ENCODE data around the gene HK1. TPM values are rescaled to one million over a fixed set of nuclear protein-coding genes. Genes with fewer than 3 reads are reported as not detected.
A peak's percentile ranks its signal among the peaks of the same experiment; 100 is the strongest.
"Not testable (repeated sequence)": the region's sequence is repeated elsewhere in the genome, so short reads cannot be mapped to it uniquely, and the experiment has no call there.

The HK1 gene
- total RNA-seq, 2 experiments from 2014 or later = 258 to 261 TPM

DNA sequence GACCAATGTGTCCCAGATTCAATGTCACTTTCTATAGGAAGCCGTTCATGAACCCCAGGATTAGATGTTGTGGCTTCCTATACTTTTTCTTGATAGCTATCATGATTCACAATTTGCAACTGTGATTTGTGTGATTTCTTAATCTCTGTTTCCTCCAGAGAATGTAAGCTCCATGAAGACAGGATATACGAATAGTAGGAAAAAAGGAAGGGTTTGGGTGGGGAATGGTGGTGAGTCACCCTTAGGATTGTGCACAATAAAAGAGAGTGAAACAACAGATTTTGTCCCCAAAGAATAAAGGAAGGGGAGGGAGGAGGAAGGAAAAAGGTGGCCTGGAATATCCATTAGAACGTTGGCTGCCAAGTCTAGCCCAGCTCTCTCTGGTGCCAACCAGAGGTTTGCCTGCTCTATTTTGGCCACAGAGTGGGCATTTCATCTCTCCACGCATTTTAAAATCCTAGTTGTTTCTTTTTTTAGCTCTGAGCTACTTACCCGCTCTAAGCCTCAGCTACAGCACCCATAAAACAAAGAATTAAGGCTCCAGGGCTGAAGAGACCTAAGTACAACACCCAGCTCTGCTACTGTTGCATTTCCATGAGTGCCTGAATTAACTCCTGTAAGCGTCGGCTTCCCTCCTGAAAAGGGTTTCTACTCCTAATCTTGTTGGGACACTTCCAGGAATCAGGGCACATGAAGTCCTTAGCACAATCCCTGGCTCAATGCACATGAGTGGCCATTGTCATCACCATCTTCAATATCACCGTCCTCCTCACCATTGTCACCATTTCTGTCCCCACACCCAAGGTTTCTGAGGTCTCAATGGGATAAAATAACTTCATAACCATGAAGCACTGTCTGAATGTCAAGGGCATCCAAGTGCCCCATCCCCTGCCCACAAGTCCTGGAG lies 3.5 kb downstream of the HK1 start:
- H3K27ac Mint-ChIP-seq = no peak overlapping the region
- no peak for ATAC-seq
- POLR2A ChIA-PET = no interaction called here
- no peaks in the 10 kb centered on the region for H3K9me3 Mint-ChIP-seq (ENCODE audit: low read depth)
- no peaks in the 10 kb centered on the region for H3K27me3 Mint-ChIP-seq
- H3K4me3 Mint-ChIP-seq = no peak overlapping the region
- no peak for DNase-seq
- H3K36me3 Mint-ChIP-seq (ENCODE audit: low read depth) = no peaks in the 10 kb centered on the region
- H3K4me1 Mint-ChIP-seq = no peaks in the 10 kb centered on the region
- intact Hi-C loops (cut with DNase I, micrococcal nuclease) = no loop called here
- CTCF ChIA-PET = interaction anchor here (0.6 to 1.1 kb wide), 5 partner anchors 64 to 434 kb away, joined by 3 to 5 read pairs (median 4); no protein-coding TSS in a partner anchor

DNA sequence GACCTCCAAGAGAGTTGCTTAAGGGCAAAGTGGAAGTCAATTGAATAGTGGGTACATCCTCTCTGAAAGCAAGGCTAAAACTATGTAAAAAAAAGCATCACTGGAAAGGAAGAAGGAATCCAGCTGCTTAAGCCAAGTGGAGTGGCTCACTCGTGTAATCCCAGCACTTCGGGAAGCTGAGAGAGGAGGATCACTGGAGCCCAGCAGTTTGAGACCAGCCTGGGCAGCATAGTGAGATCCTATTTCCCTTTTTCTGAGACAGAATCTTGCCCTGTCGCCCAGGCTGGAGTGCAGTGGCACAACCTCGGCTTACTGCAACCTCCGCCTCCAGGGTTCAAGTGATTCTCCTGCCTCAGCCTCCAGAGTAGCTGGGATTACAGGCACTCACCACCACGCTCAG lies 6.1 kb downstream of the HK1 start:
- H3K4me1 Mint-ChIP-seq; H3K4me3 Mint-ChIP-seq; H3K27ac Mint-ChIP-seq; H3K36me3 Mint-ChIP-seq (ENCODE audit: low read depth); DNase-seq; H3K9me3 Mint-ChIP-seq (ENCODE audit: low read depth); intact Hi-C loops (cut with DNase I, micrococcal nuclease); H3K27me3 Mint-ChIP-seq; POLR2A ChIA-PET; ATAC-seq: not testable (repeated sequence)
- CTCF ChIA-PET = interaction anchor here (0.6 kb wide), 1 partner anchor 189 kb away, joined by 5 read pairs; no protein-coding TSS in a partner anchor

DNA sequence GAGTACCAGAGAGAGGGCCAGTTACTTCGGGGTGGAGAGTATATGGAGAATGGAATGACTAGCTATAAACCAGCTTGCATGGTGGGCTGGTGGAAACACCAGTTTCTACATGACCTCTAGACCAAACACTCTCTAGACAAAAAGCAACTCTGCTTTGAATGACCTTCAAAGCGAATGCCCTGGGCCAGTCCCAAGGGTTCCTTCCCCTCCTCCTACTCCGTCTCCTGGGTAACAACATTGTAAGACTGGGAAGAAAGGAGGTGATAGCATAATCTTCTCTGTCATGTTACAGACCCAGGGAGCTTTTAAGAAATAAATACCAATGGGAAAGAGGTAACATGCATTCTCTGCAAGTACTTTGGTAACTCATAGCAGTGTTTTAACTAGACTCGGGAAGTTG lies 7.4 kb downstream of the HK1 start:
- Mint-ChIP-seq H3K36me3 (ENCODE audit: low read depth) (no peaks in the 10 kb centered on the region), H3K27ac (no peak overlapping the region), H3K4me1 (no peaks in the 10 kb centered on the region), H3K4me3 (no peak overlapping the region), H3K9me3 (ENCODE audit: low read depth) (no peaks in the 10 kb centered on the region), H3K27me3 (no peaks in the 10 kb centered on the region)
- intact Hi-C loops (cut with DNase I, micrococcal nuclease) = no loop called here
- ChIA-PET POLR2A (no interaction called here), CTCF (interaction anchor here (0.6 to 0.7 kb wide), 3 partner anchors 25 to 995 kb away, joined by 3 to 4 read pairs (median 3); no protein-coding TSS in a partner anchor)
- ATAC-seq (no peak), DNase-seq (no peak)

DNA sequence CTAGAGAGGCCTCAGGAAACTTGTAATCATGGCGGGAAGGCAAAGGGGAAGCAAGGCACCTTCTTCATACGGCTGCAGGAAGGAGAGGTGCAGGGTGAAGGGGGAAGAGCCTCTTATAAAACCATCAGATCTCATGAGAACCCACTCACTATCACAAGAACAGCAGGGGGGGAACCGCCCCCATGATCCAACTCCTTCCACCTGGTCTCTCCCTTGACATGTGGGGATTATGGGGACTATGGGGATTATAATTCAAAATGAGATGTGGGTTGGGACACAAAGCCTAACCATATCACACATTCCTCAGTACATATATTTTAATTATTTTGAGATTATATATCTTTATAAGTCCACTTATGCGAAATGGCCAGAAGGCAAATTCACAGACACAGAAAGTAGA lies 8.9 kb downstream of the HK1 start:
- CTCF ChIA-PET = interaction anchor here (0.6 kb wide), 1 partner anchor 625 kb away, joined by 3 read pairs; no protein-coding TSS in a partner anchor
- ATAC-seq = no peak
- intact Hi-C loops (cut with DNase I, micrococcal nuclease) = no loop called here

GRCh38 chr10:69290993-69291392 lies 12.7 kb downstream of the HK1 start:
- Mint-ChIP-seq H3K4me3 (no peak overlapping the region), H3K4me1 (no peaks in the 10 kb centered on the region), H3K36me3 (ENCODE audit: low read depth) (no peaks in the 10 kb centered on the region), H3K27ac (no peak overlapping the region), H3K9me3 (ENCODE audit: low read depth) (no peaks in the 10 kb centered on the region), H3K27me3 (no peaks in the 10 kb centered on the region)
- CTCF ChIA-PET = no interaction called here
- no peak for DNase-seq
- no peak for ATAC-seq
- intact Hi-C loops (cut with DNase I, micrococcal nuclease) = no loop called here
- POLR2A ChIA-PET = no interaction called here

More for the DNA sequence above, 8.9 kb downstream of the HK1 start:
- no peaks in the 10 kb centered on the region for H3K27me3 Mint-ChIP-seq
- no peaks in the 10 kb centered on the region for H3K36me3 Mint-ChIP-seq (ENCODE audit: low read depth)
- POLR2A ChIA-PET = no interaction called here
- no peak for DNase-seq
- H3K4me1 Mint-ChIP-seq = no peaks in the 10 kb centered on the region
- H3K4me3 Mint-ChIP-seq = no peak overlapping the region
- no peak overlapping the region for H3K27ac Mint-ChIP-seq
- H3K9me3 Mint-ChIP-seq (ENCODE audit: low read depth) = no peaks in the 10 kb centered on the region

- intact Hi-C loops (cut with DNase I, micrococcal nuclease) = no loop called here
- ChIA-PET CTCF (interaction anchor here (0.6 kb wide), 1 partner anchor 90 kb away, joined by 3 read pairs; no protein-coding TSS in a partner anchor), POLR2A (interaction anchor here (0.7 kb wide), 1 partner anchor 345 kb away, joined by 3 read pairs; no protein-coding TSS in a partner anchor)
- H3K9me3 Mint-ChIP-seq (ENCODE audit: low read depth) = no peaks in the 10 kb centered on the region
- ATAC-seq (no peak), DNase-seq (no peak)
- H3K36me3 Mint-ChIP-seq (ENCODE audit: low read depth) = no peaks in the 10 kb centered on the region
- H3K4me3 Mint-ChIP-seq = no peak overlapping the region
- H3K4me1 Mint-ChIP-seq = no peaks in the 10 kb centered on the region
- H3K27me3 Mint-ChIP-seq = no peaks in the 10 kb centered on the region
- H3K27ac Mint-ChIP-seq = no peak overlapping the region
Observed at GRCh38 chr10:69292459-69292858, 14.2 kb downstream of the HK1 start.

- POLR2A ChIA-PET = no interaction called here
- ATAC-seq (no peak), DNase-seq (no peak)
- CTCF ChIA-PET = interaction anchor here (0.6 to 0.7 kb wide), 2 partner anchors 70 to 130 kb away, joined by 3 read pairs; no protein-coding TSS in a partner anchor
- H3K4me3 Mint-ChIP-seq = no peak overlapping the region
- no peaks in the 10 kb centered on the region for H3K9me3 Mint-ChIP-seq (ENCODE audit: low read depth)
- H3K4me1 Mint-ChIP-seq = no peaks in the 10 kb centered on the region
- intact Hi-C loops (cut with DNase I, micrococcal nuclease) = no loop called here
- no peaks in the 10 kb centered on the region for H3K27me3 Mint-ChIP-seq
- no peaks in the 10 kb centered on the region for H3K36me3 Mint-ChIP-seq (ENCODE audit: low read depth)
- H3K27ac Mint-ChIP-seq = no peak overlapping the region
Observed at GRCh38 chr10:69295027-69295636, 16.8 kb downstream of the HK1 start.

- ATAC-seq (peak; percentile 61), DNase-seq (peak; percentile 44)
- ChIA-PET CTCF (interaction anchor here (1.3 kb wide), 1 partner anchor 89 kb away, joined by 4 read pairs; no protein-coding TSS in a partner anchor), POLR2A (interaction anchor here (0.7 kb wide), 1 partner anchor 83 kb away, joined by 5 read pairs; no protein-coding TSS in a partner anchor)
- H3K4me1 Mint-ChIP-seq = peaks cover 5% of the 10 kb centered on the region
- H3K36me3 Mint-ChIP-seq (ENCODE audit: low read depth) = no peaks in the 10 kb centered on the region
- no peak overlapping the region for H3K27ac Mint-ChIP-seq
- H3K4me3 Mint-ChIP-seq = no peak overlapping the region
- H3K9me3 Mint-ChIP-seq (ENCODE audit: low read depth) = no peaks in the 10 kb centered on the region
- no peaks in the 10 kb centered on the region for H3K27me3 Mint-ChIP-seq
- intact Hi-C loops (cut with DNase I, micrococcal nuclease) = no loop called here
Observed at GRCh38 chr10:69303632-69304051, 25.3 kb downstream of the HK1 start.

- H3K9me3 Mint-ChIP-seq (ENCODE audit: low read depth) = no peaks in the 10 kb centered on the region
- H3K4me1 Mint-ChIP-seq = peaks cover 5% of the 10 kb centered on the region
- ATAC-seq (no peak), DNase-seq (no peak)
- no peak overlapping the region for H3K4me3 Mint-ChIP-seq
- intact Hi-C loops (cut with DNase I, micrococcal nuclease) = no loop called here
- no peaks in the 10 kb centered on the region for H3K27me3 Mint-ChIP-seq
- POLR2A ChIA-PET = no interaction called here
- CTCF ChIA-PET = interaction anchor here (0.6 to 0.8 kb wide), 3 partner anchors 10 to 1058 kb away, joined by 3 read pairs; no protein-coding TSS in a partner anchor
- H3K36me3 Mint-ChIP-seq (ENCODE audit: low read depth) = no peaks in the 10 kb centered on the region
- no peak overlapping the region for H3K27ac Mint-ChIP-seq
Observed at GRCh38 chr10:69306421-69306820, 28.1 kb downstream of the HK1 start.

- H3K4me1 Mint-ChIP-seq = peaks cover 5% of the 10 kb centered on the region
- H3K36me3 Mint-ChIP-seq (ENCODE audit: low read depth) = no peaks in the 10 kb centered on the region
- H3K27ac Mint-ChIP-seq = no peak overlapping the region
- H3K4me3 Mint-ChIP-seq = no peak overlapping the region
- ChIA-PET CTCF (interaction anchor here (1.2 kb wide), 1 partner anchor 10 kb away, joined by 5 read pairs; no protein-coding TSS in a partner anchor), POLR2A (interaction anchor here (0.6 kb wide), 1 partner anchor 44 kb away, joined by 6 read pairs; no protein-coding TSS in a partner anchor)
- no peaks in the 10 kb centered on the region for H3K27me3 Mint-ChIP-seq
- no peak for DNase-seq
- no peaks in the 10 kb centered on the region for H3K9me3 Mint-ChIP-seq (ENCODE audit: low read depth)
- intact Hi-C loops (cut with DNase I, micrococcal nuclease) = no loop called here
- no peak for ATAC-seq
Observed at GRCh38 chr10:69307434-69307833, 29.1 kb downstream of the HK1 start.

GRCh38 chr10:69308304-69308703 lies 30.0 kb downstream of the HK1 start:
- H3K36me3 Mint-ChIP-seq (ENCODE audit: low read depth); POLR2A ChIA-PET; CTCF ChIA-PET; DNase-seq; ATAC-seq; H3K9me3 Mint-ChIP-seq (ENCODE audit: low read depth); H3K27me3 Mint-ChIP-seq; H3K27ac Mint-ChIP-seq; intact Hi-C loops (cut with DNase I, micrococcal nuclease); H3K4me3 Mint-ChIP-seq; H3K4me1 Mint-ChIP-seq: not testable (repeated sequence)

Data from activated CD4-positive, alpha-beta T cell treated with anti-CD3 and anti-CD28 coated beads for 36 hours (primary cell).